Measurements from ENCODE around the gene STX18. TPM values are rescaled to one million over a fixed set of nuclear protein-coding genes. Genes with fewer than 3 reads are reported as not detected.
"Not testable (repeated sequence)": the region's sequence is repeated elsewhere in the genome, so short reads cannot be mapped to it uniquely, and the experiment has no call there.

STX18 gene
- total RNA-seq, 1 donor from 2014 or later = 36.7 TPM

DNA sequence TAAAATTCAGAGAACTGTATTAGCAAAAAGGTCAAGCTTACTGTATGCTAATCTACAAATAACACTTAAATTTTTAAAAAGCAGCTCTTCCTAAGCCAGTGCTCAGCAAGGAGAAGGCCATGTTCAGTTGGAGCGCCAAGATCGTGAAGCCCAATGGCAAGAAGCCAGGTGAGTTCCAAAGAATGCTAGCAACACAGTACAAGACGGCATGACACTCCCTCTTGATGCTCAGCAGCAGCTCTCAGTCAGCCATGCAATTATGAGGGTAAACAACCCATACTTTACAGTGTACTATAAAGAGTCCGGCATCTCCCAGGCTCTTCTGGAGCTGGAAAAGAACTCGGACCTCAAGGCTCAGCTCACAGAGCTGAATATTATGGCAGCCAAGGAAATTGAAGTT lies 34.9 kb downstream of the STX18 start:
- Mint-ChIP-seq H3K36me3 (peaks cover 9% of the 10 kb centered on the region), H3K27me3 (no peaks in the 10 kb centered on the region), H3K4me3 (no peak overlapping the region), H3K9me3 (peaks cover 4% of the 10 kb centered on the region), H3K4me1 (ENCODE audit: unreplicated experiment) (peaks cover 11% of the 10 kb centered on the region), H3K27ac (no peak overlapping the region)
- TF ChIP-seq, protein P1, sequence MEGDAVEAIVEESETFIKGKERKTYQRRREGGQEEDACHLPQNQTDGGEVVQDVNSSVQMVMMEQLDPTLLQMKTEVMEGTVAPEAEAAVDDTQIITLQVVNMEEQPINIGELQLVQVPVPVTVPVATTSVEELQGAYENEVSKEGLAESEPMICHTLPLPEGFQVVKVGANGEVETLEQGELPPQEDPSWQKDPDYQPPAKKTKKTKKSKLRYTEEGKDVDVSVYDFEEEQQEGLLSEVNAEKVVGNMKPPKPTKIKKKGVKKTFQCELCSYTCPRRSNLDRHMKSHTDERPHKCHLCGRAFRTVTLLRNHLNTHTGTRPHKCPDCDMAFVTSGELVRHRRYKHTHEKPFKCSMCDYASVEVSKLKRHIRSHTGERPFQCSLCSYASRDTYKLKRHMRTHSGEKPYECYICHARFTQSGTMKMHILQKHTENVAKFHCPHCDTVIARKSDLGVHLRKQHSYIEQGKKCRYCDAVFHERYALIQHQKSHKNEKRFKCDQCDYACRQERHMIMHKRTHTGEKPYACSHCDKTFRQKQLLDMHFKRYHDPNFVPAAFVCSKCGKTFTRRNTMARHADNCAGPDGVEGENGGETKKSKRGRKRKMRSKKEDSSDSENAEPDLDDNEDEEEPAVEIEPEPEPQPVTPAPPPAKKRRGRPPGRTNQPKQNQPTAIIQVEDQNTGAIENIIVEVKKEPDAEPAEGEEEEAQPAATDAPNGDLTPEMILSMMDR (conservative IDR thresholded peaks at IDR 0.05) = no peak
- DNase-seq (ENCODE audit: extremely low spot score, unreplicated experiment) = no peak

DNA sequence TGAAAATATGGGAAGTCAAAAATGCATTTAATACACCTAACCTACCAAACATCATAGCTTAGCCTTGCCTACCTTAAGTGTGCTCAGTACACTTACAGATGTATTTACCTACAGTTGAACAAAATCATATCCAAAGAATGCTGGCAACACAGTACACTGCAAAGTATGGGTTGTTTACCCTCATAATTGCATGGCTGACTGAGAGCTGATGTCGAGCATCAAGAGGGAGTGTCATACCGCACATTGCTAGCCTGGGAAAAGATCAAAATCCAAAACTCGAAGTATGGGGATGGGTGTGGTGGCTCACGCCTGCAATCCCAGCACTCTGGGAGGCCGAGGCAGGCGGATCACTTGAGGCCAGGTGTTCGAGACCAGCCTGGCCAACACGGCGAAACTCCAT lies 36.6 kb downstream of the STX18 start:
- not testable (repeated sequence) for H3K27ac Mint-ChIP-seq; H3K36me3 Mint-ChIP-seq; H3K4me3 Mint-ChIP-seq; H3K27me3 Mint-ChIP-seq; DNase-seq (ENCODE audit: extremely low spot score, unreplicated experiment); H3K9me3 Mint-ChIP-seq
- H3K4me1 Mint-ChIP-seq (ENCODE audit: unreplicated experiment) = peaks cover 11% of the 10 kb centered on the region

DNA sequence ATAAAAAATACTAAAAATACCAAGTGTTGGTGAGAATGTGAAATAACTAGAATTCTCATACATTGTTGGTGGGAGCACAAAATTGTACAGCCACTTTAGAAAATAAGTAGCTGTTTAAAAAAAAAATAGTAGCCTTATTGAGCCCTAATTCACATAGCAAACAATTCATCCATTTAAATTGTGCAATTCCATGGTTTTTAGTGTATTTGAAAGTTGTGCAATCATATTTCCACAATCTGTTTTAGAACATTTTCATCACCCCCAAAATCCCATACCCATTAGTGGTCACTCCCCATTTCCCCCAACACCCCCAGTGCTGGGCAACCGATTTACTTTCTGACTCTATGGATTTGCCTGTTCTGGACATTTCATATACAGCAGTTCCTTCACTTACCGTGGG lies 37.1 kb downstream of the STX18 start:
- peaks cover 11% of the 10 kb centered on the region for H3K4me1 Mint-ChIP-seq (ENCODE audit: unreplicated experiment)
- no peak overlapping the region for H3K4me3 Mint-ChIP-seq
- no peaks in the 10 kb centered on the region for H3K27me3 Mint-ChIP-seq
- TF ChIP-seq, protein P1 (conservative IDR thresholded peaks at IDR 0.05) = no peak
- H3K36me3 Mint-ChIP-seq = peaks cover 8% of the 10 kb centered on the region
- H3K9me3 Mint-ChIP-seq = peaks cover 2% of the 10 kb centered on the region
- no peak overlapping the region for H3K27ac Mint-ChIP-seq
- DNase-seq (ENCODE audit: extremely low spot score, unreplicated experiment) = no peak

DNA sequence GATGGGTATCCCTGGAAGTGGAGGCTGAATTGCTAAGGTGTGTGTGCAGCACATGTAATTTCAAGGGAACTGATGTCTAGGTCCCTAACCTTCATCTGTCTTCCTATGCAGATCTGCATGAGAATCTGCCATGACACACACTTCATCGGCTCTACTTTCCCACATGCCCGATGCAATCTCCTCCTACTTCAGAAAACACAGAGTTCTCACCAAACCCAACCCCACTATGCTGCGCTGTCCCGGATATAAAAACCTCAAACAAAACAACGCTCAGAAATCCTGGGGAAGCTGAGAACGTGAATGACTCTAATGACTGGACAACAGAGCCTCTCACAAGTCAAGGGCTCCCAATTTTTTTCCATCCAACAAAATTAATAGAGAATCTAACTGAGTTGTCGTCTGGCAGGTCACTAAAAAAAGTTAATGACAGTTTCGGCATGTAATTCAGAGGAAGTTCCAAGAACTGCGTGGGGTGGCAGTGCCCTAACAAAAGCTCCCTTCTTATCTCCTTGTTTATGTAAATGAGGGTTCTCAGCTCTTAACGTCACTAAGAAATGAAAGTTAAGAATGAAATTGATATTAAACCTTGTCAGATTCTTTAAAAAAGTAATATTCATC lies 39.0 kb downstream of the STX18 start:
- no peak overlapping the region for H3K27ac Mint-ChIP-seq
- peaks cover 14% of the 10 kb centered on the region for H3K4me1 Mint-ChIP-seq (ENCODE audit: unreplicated experiment)
- DNase-seq (ENCODE audit: extremely low spot score, unreplicated experiment) = no peak
- TF ChIP-seq, protein P1 (conservative IDR thresholded peaks at IDR 0.05) = no peak
- peaks cover 4% of the 10 kb centered on the region for H3K36me3 Mint-ChIP-seq
- peak overlapping the region; percentile 27 for H3K4me3 Mint-ChIP-seq
- no peaks in the 10 kb centered on the region for H3K9me3 Mint-ChIP-seq
- no peaks in the 10 kb centered on the region for H3K27me3 Mint-ChIP-seq

DNA sequence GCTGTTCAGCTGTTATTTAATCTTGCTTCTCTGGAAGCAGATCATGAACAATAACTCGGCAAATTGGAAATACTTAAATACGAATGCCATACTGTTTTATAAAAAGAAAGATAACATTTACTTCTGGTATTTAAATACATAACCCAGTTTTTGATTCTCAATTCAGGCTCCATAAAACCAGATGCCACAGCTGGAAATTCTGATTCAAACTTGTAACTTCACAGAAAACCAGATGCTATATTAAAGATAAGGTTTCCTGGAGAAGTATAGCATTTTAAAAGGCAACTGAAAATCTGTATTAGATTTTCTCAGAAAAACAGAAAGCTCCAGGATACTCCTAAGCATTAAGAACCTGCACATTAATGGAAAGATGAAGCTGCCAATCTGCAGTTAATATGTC lies 40.2 kb downstream of the STX18 start:
- TF ChIP-seq, protein P1 (conservative IDR thresholded peaks at IDR 0.05) = no peak
- Mint-ChIP-seq H3K4me3 (no peak overlapping the region), H3K4me1 (ENCODE audit: unreplicated experiment) (peaks cover 17% of the 10 kb centered on the region), H3K9me3 (no peaks in the 10 kb centered on the region), H3K27ac (no peak overlapping the region), H3K27me3 (no peaks in the 10 kb centered on the region), H3K36me3 (peaks cover 4% of the 10 kb centered on the region)
- DNase-seq (ENCODE audit: extremely low spot score, unreplicated experiment) = no peak

DNA sequence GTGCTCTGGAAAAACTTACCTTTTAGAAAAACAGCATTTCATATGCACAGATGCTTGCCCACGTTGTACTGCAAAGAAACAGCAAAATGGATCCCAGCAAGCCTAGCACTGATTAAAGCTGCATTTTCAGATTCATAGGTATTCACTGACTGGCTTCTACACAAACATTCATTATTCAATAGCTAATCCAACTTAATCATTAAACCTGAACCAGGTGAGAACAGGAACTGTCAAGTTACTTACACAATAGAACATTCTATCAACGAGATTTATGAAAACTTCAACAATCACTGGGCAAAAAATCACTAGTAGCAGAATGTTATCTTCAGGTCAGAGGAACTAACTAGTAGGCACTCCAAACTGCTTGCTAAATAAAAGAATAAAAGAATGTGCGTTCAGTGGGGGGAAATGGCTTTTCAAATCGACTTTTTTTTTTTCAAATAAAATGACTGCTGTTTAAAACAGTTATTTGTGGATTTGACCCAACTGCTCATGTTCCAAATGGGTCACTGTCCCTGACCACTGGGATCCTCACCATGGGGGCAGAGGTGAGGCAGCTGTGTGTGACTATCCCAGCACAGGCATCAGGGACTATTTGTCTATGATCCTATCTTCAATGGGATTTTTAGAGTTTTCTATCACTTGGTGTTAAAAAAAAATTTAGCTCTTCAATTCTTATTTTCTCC lies 42.3 kb downstream of the STX18 start:
- peaks cover 17% of the 10 kb centered on the region for H3K4me1 Mint-ChIP-seq (ENCODE audit: unreplicated experiment)
- no peaks in the 10 kb centered on the region for H3K36me3 Mint-ChIP-seq
- H3K9me3 Mint-ChIP-seq = no peaks in the 10 kb centered on the region
- DNase-seq (ENCODE audit: extremely low spot score, unreplicated experiment) = no peak
- TF ChIP-seq, protein P1 (conservative IDR thresholded peaks at IDR 0.05) = no peak
- H3K4me3 Mint-ChIP-seq = no peak overlapping the region
- no peak overlapping the region for H3K27ac Mint-ChIP-seq
- H3K27me3 Mint-ChIP-seq = no peaks in the 10 kb centered on the region
